ENCODE data around the gene CDC6.

CDC6 gene

DNA sequence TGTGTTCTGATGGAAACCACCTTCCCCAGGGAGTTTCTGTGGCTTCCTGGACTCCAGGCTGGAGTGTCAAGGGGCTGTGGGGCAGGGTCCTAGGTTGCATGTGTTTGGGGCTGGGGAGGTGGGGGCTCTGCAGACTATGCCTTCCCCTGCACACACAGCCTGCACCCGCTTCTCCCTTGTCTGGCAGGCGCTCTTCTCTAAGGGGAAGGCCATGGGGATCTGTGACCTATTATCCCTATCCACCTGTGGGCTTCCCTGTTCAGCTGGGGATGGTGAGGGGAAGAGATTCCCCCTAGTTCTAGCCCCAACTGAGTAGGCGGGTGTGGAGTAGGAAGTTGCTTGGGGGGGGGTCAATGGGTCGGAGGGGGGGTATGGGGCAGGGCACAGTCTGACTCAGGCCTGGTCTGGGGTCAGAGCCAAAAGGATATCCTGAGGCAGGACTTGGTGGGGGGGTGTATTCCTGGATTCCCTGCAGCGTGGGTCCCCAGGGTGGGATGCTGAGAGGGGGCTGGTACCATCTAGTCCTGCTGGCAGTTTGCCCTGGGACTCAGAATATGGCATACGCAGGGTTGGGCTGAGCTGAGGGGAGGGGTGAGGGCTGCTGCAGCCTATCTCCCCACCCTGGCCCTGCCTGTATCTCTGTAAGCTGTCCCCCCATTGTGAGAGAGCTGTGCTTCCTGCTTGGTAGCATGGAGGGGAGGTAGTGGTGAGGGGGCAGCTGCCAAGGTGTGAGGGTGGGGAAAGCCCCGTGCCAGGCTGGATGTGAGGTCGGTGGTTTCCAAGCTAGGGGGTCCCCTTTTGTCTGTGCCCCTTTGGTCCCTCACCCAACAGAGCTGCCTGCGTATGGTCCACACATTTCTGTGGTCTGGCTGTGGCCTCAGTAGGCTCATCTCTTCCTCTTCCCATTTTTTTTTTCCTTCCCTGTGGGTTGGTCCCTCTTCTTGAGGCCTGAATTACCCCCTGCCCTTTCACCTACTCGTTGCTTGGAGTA is 36.0 kb downstream of the CDC6 start:
- no peak for DNase-seq (ENCODE audit: low spot score)

- no peak for DNase-seq (ENCODE audit: low spot score)
These were observed 37.7 kb downstream of the CDC6 start for GRCh38 chr17:40325156-40326013.

DNA sequence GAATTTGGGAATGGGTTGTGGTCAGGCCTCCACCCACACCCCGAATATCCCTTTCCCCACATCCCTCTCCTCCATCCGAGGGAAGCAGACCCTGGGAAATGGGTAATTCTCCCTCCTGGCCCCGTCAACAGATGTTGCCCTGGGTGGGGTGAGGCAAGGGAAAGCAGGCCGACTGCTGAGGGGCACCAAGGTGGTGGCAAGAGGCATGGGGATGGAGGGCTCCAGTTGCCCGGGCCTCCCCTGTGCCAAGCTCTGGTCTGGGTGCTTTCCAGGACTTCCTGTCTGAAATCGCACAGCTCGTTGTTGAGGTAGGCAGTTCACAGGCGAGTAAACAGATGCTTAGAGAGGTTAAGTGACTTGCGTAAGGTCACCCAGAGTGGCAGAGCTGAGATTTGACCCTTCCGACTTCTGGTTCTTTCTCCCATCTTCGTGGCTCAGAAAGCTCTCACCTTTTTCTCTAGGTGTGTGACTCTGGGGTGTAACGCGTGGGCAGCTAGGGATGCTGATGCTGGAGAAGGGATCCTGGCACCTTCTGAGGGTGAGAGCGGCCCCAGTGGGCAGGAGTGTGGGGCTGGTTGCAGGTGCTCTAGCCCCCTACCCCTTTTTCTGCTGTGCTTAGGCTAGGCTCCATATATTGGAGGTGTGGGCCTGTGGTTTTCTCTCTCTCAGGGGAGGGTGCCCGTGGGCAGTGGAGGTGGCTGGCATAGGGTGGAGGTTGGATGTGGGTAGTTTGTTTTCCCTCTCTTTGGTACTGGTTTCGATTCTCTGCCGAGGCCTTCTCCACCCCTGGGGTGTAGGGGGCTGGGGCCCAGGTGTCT is 38.5 kb downstream of the CDC6 start:
- no peak for DNase-seq (ENCODE audit: low spot score)

- no peak for DNase-seq (ENCODE audit: low spot score)
These were observed 39.1 kb downstream of the CDC6 start for GRCh38 chr17:40326832-40327199.

GRCh38 chr17:40327244-40327729 is 39.6 kb downstream of the CDC6 start:
- DNase-seq (ENCODE audit: low spot score): no peak

DNA sequence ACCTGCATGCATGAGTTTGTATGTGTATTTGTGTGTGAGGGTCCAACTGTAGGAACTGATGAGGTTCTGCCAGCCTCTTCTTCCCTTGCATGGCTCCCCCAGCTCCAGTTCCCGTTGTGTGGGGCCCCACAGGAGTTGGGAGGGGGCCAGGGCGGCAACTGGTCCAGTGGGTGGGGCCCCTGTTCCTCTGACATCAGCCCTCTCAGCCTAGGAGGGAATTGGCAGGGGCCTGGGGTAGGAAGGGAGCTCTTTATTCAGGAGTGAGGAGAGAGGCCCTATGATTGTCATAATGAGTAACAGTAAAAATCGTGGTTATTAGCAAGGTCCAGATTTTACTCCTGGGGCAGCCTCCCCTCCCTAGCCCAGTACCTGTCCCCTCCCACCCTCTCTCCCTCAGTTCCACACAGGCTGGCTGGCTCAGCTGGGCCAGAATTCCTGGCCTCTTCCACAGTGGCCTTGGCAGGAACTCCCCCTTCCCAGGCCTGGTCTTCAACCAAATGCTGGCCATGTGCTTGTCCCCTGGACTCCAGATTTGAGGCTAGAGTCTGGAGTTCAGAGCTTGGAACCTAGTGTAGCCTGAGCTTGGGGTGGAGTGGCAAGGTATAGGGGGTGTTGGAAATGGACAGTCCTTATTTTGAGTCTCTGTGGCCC is 40.2 kb downstream of the CDC6 start:
- no peak for DNase-seq (ENCODE audit: low spot score)

DNA sequence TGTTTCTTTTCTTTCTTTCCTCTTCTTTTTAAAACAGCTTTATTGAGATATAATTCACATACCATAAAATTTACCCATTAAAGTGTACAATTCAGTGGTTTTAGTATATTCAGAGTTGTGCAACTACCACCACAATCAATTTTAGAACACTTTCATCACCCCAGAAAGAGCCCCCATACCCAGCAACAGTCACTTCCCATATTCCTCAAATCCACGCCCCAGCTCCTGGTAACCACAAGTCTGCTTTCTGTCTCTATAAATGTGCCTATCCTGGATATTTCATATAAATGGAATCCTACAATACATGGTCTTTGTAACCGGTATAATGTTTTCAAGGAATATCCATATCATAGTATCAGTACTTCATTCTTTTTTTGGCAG is 40.7 kb downstream of the CDC6 start:
- no peak for DNase-seq (ENCODE audit: low spot score)

DNA sequence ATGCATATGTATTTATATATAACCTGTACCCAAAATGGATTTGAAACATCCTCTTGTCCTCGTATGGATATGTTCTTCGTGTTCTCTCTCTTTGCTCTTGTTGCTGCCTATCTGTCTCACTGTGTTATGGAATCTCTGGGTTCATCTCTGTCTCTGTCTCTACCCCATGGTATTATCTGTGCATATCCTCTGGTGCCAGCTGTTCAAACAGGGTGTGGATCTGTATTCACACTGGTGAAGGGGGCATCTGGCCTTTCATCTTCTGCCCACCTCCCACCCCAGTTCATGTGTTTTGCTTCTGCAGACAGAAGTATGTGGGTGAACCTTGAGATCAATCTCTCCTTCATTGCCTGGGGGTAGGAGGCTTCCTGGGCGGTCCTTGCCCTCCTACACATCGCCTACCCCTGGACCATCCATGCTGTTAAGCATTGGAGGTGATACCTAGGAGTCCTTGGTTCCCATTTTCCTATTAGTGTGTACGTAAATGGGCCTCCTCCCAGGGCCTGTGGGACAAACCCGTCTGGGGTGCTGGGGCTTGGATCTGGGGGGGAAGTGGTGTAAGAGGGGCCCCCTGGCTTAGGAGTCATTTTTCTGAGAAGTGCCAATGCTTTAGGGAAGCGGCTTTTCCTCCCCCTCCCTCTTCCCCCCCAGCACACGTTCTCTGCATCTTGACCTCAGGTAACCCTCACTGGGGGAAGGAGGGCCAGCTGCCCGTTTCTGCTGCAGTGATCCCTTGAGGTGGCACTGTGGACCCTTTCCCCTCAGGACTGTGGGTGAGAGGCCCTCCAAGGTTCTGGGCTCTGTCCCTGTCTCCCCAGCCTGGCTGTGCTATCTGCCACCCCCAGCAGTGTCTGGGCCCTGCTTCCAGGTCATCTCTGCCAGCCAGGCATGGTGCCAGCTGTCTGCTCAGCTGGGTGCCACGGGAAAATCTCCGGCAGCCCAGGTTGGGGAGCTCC is 42.4 kb downstream of the CDC6 start:
- DNase-seq (ENCODE audit: low spot score): no peak

DNA sequence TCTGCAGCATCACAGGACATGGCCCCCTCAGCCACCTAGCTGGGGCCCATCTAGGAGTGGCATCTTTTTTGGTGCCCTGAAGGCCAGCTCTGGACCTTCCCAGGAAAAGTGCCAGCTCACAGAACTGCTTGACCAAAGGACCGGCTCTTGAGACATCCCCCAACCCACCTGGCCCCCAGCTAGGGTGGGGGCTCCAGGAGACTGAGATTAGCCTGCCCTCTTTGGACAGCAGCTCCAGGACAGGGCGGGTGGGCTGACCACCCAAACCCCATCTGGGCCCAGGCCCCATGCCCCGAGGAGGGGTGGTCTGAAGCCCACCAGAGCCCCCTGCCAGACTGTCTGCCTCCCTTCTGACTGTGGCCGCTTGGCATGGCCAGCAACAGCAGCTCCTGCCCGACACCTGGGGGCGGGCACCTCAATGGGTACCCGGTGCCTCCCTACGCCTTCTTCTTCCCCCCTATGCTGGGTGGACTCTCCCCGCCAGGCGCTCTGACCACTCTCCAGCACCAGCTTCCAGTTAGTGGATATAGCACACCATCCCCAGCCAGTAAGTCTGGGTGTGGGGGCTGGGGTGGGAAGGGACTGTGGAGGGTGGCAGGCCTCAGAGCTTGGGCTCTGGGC is 43.3 kb downstream of the CDC6 start:
- DNase-seq (ENCODE audit: low spot score): no peak

DNA sequence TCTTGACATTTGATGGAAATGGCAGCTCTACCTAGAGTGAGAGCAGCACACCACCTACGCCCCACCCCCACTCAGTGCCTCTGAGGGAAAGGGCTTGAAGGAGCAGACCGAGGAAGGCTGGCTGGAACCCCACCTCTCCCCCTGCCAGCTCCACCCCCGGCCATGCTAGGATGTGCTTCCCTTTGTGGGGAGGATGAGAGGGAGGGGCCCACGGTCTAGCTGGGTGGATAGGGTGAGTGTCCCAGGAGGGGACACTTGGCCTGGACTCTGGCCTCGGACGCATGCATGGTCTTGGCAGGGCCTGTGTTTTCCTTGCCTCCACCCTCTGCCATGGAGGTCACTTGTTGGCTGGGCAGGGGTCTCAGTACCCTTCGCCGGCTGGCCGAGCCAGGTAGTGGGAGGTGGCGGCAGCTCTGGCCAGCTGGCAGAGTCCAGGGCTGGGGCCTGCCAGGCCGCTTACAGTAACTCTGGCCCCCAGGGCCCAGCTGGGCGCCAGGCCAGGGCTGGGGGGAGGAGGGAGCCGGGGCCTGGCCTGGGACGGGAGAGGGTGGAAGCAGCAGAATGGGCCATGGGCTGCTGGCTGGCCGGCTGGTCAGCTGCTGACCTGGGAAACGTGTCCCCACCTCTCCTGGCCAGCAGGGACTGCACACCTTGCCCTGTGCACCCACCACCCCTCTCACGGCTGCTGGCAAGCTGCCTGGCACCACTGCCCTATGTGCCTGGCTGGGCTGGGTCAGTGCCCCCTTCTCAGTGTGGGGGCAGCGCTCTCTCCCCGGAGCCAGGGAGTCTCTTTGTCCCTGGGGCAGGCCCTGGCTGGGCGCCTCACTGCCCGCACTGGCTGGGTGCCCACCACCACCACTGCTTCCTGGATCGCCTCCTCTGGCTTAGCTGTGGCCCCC is 44.3 kb downstream of the CDC6 start:
- DNase-seq (ENCODE audit: low spot score): peak; percentile 92

- no peak for DNase-seq (ENCODE audit: low spot score)
These were observed 46.2 kb downstream of the CDC6 start for GRCh38 chr17:40333781-40334448.

DNA sequence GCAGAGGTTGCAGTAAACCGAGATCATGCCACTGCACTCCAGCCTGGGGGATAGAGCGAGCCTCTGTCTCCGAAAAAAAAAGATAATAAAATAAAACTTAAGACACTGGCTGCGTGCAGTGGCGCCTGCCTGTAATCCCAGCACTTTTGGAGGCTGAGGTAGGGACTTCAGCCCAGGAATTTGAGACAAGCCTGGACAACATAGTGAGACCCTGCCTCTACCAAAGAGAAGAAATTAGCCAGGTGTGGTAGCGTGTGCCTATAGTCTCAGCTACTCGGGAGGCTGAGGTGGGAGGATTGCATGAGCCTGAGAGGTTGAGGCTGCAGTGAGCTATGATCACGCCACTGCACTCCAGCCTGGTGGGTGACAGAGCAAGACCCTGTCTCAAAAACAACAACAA is 47.9 kb downstream of the CDC6 start:
- no peak for DNase-seq (ENCODE audit: low spot score)

DNA sequence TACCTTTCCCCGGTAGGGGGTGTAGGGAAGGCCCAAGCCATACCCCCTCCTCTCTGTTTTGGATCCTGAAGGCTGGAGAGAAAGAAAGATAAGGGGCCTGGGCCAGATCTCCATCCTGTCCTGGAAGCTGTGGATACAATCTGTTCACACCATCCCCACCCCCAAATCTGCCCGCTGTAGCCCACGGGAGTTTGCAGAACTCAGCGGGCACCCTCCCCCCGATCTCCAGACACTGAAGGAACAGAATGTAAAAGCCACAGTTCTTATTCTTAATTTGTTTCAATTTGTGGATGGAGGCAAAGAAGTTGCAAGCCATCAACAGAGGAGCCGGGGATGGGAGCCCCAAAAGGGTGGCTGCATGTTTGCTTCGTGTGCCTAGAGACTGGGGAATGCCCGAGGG is 49.7 kb downstream of the CDC6 start:
- no peak for DNase-seq (ENCODE audit: low spot score)

DNA sequence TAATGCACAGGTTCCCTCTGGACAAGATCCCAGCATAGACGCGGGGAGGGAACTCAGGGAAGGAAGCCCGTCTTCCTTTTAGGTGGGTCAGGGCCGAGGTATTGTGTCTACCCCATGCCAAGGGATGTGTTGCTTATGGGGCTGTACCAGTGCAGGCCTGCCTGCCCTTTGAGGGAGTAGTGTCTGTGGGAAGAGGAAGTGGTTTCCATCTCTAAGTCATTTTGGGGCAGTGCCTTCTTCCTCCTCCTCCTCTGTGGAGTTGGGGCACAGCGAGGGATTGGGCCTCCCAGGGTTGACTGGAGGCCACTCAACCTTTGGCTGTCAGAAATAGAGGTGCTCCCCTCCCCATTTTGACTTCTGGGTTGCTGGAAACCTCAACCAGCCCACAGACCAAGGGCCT is 50.4 kb downstream of the CDC6 start:
- no peak for DNase-seq (ENCODE audit: low spot score)

- DNase-seq (ENCODE audit: low spot score): no peak
These were observed 51.4 kb downstream of the CDC6 start for GRCh38 chr17:40338941-40339649.

GRCh38 chr17:40340327-40340726 is 52.6 kb downstream of the CDC6 start:
- no peak for DNase-seq (ENCODE audit: low spot score)
